GM18870 (cell line): ENCODE results near the gene SSBP4.
"Not testable (repeated sequence)": the region's sequence is repeated elsewhere in the genome, so short reads cannot be mapped to it uniquely, and the experiment has no call there.

Experiments used
- ATAC-seq: cut with Tn5 transposase; IDR thresholded peaks from one replicate; pipeline ENCODE4 v1.9.1; 2021; ENCODE audit warnings: moderate library complexity; ENCODE audit not compliant: unreplicated experiment

Gene SSBP4

DNA sequence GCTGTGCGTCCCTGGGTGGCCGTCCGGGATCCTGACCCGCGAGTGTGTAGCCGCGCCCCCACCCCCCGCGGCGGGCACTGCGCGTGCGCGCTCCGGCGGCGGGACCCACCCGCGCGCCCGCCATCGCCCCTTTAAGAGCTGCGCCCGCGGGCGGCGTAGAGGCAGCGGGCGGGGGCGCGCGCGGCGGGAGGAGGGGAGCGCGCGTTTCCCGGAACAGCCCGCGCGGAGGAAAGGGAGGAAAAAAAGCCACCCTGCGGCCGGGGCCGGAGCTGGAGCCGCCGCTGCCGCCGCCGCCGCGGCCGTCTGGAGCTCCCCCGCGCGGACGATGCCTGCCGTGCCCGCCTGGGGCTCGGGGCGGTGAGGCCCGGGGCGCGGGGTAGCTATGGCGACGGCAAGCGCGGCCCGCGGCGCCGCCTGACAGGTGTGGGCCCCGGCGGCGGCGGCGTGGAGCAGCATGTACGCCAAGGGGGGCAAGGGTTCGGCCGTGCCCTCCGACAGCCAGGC lies at the start of gene SSBP4:
Gene SSBP4 (plus strand): TSS at position 204 of the 504 bp plus-strand sequence. CDS start 251 bp downstream, at position 455.
- ATAC-seq, result no peak

DNA sequence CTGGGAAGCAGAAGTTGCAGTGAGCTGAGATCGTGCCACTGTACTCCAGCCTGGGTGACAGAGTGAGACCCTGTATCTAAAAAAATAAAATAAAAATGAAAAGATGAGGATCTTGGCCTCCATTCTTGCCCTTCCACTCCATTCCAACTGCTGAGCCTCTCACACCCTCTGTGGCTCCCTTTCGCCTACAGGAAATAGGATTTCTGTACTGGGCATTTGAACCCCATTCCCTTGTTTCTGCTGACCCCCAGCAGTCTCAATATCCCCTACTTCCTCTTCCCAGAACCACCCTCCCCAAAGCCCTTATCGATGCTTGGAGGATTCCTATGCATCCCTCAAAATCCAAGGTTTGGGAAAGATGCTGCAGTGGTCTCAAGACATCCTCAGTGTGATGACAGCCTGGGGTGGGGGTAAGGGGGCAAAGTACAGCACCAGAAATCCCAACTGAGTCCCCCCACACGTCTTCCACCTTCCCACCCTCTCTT lies 45.7 kb upstream of the SSBP4 start:
- no peak for ATAC-seq

GRCh38 chr19:18373892-18374629 lies 45.1 kb upstream of the SSBP4 start:
- peak; percentile 58 for ATAC-seq

GRCh38 chr19:18377026-18377425 lies 42.2 kb upstream of the SSBP4 start:
- ATAC-seq, result no peak

GRCh38 chr19:18379803-18380747 lies 39.1 kb upstream of the SSBP4 start:
- ATAC-seq, result no peak

DNA sequence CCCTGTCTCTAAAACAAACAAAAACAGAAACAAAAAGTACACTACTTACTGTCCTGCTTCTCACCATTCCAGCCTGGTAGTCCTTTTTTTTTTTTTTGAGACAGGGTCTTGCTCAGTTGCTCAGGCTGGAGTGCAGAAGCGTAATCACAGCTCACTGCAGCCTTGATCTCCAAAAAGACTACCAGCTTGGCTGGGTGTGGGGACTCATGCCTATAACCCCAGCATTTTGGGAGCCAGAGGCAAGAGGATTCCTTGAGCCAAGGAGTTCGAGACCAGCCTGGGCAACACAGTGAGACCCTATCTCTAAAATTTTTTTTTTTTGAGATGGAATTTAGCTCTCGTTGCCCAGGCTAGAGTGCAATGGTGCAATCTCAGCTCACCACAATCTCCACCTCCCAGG lies 38.4 kb upstream of the SSBP4 start:
- ATAC-seq, result no peak

- ATAC-seq, result not testable (repeated sequence)
These were observed 35.6 kb upstream of the SSBP4 start for GRCh38 chr19:18383622-18384021.

DNA sequence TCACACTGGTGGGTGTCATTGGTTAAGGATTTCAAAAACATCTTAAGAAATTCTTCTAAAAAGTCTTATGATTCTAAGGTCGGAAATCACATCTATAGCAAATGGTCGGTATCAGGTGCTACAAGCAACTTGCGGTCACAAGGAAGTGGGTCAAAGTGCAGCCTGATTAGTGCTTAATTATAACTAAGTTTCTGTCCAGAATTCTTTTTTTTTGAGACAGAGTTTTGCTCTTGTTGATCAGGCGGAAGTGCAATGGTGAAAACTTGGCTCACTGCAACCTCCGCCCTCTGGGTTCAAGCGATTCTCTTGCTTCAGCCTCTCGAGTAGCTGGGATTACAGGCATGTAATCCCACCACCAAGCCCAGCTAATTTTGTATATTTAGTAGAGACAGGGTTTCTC lies 34.4 kb upstream of the SSBP4 start:
- no peak for ATAC-seq

- ATAC-seq, result no peak
These were observed 33.9 kb upstream of the SSBP4 start for GRCh38 chr19:18385359-18385674.

DNA sequence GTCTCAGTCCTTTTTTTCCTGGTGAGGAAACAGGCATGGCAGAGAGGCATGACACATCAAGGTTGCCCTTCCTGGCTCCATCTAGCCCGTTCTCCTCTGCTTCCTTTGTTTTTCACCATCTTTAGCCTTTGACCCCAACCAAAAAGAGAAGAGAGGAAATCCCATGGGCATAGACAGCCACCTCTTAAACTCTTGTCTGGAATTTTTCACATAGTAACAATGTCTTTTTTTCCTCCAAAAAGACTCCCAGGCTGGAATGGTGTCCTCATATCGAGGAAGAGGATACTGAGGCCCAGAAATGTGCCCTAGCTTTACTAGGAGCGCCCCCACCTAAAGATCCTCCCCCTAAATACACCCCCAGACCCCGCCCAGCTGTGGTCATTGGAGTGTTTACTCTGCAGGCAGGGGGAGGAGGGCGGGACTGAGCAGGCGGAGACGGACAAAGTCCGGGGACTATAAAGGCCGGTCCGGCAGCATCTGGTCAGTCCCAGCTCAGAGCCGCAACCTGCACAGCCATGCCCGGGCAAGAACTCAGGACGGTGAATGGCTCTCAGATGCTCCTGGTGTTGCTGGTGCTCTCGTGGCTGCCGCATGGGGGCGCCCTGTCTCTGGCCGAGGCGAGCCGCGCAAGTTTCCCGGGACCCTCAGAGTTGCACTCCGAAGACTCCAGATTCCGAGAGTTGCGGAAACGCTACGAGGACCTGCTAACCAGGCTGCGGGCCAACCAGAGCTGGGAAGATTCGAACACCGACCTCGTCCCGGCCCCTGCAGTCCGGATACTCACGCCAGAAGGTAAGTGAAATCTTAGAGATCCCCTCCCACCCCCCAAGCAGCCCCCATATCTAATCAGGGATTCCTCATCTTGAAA lies 33.3 kb upstream of the SSBP4 start, which contains the start of gene GDF15:
Gene GDF15 (plus strand): TSS at position 484 of the 868 bp plus-strand sequence. CDS start 32 bp downstream, at position 516.
- no peak for ATAC-seq

- ATAC-seq, result no peak
These were observed 32.5 kb upstream of the SSBP4 start for GRCh38 chr19:18386543-18387271.

- ATAC-seq, result no peak
These were observed 30.9 kb upstream of the SSBP4 start for GRCh38 chr19:18388100-18388959.

- ATAC-seq, result no peak
These were observed 30.1 kb upstream of the SSBP4 start for GRCh38 chr19:18388960-18389725.

- no peak for ATAC-seq
These were observed 29.5 kb upstream of the SSBP4 start for GRCh38 chr19:18389726-18390064.

GRCh38 chr19:18390065-18390907 lies 28.9 kb upstream of the SSBP4 start:
- ATAC-seq, result no peak

DNA sequence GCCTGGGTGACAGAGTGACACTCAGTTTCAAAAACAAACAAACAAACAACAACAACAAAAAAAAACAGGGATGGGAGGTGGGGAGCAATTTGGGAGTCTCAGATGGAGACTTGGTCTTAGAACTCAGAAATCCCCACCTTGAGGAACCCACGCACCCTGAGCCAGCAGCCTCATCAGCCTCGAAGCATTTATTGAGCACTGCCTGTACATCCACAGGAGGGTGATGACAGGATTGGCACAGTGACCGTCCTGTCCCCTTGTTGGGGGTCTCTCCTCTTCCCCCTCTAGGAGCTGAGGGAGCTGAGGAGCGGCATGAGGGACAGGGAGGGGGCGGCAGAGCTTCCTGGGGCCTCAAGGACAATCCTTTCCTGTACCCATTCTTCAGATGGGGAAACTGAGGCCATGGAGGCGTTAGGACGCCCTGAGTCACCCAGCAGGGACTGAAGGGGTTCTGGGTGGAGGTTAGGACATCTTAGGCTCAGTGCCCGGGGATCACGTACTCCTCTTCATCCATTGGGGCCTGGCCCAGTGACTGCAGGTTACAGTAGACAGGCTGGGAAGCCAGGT lies 27.6 kb upstream of the SSBP4 start:
- ATAC-seq, result no peak

GRCh38 chr19:18392417-18392816 lies 26.8 kb upstream of the SSBP4 start:
- ATAC-seq, result no peak
